ENCODE results near the gene HLA-DRB5.

HLA-DRB5 gene

GRCh38 chr6:32565511-32565910 is 35.4 kb upstream of the HLA-DRB5 start:
- Histone ChIP-seq H3K27me3 (ENCODE audit: insufficient read depth, poor library complexity, severe bottlenecking) (no peaks in the 10 kb centered on the region), H3K27ac (replicated peaks) (no peak overlapping the region), H3K4me3 (replicated peaks; ENCODE audit: insufficient read depth, low read length) (no peak overlapping the region)
- TF ChIP-seq SPI1 (IDR thresholded peaks at IDR 0.05; ENCODE audit: borderline replicate concordance, low read depth) (no peak), POLR2AphosphoS5 (IDR thresholded peaks at IDR 0.05; ENCODE audit: low read depth) (no peak)
- TF ChIP-seq, protein P1, sequence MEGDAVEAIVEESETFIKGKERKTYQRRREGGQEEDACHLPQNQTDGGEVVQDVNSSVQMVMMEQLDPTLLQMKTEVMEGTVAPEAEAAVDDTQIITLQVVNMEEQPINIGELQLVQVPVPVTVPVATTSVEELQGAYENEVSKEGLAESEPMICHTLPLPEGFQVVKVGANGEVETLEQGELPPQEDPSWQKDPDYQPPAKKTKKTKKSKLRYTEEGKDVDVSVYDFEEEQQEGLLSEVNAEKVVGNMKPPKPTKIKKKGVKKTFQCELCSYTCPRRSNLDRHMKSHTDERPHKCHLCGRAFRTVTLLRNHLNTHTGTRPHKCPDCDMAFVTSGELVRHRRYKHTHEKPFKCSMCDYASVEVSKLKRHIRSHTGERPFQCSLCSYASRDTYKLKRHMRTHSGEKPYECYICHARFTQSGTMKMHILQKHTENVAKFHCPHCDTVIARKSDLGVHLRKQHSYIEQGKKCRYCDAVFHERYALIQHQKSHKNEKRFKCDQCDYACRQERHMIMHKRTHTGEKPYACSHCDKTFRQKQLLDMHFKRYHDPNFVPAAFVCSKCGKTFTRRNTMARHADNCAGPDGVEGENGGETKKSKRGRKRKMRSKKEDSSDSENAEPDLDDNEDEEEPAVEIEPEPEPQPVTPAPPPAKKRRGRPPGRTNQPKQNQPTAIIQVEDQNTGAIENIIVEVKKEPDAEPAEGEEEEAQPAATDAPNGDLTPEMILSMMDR (IDR thresholded peaks at IDR 0.05; ENCODE audit: insufficient read depth, low read length), result no peak
- no peak for DNase-seq (ENCODE audit: low read depth in 1 of 2, low spot score in 1 of 2)

DNA sequence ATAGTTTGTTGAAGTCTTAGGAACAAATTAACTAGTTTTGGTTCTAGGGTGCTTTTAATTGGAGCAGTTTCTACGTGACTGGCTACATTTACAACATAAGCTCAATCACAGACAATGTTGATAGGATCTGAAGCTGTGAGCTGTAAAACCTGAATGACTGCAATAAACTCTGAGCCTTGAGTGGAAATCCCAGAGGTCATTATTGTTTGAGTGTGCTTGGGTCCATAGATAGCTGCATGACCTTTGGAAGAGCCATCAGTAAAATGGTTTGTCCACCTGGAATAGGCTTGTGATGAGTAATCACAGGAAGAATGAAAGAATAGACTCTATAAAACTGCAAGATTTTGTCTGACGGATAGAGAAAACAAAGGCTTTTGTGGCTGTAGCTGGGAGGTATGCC is 32.9 kb upstream of the HLA-DRB5 start:
- no peak for DNase-seq (ENCODE audit: low read depth in 1 of 2, low spot score in 1 of 2)
- no peaks in the 10 kb centered on the region for H3K27me3 ChIP-seq (ENCODE audit: insufficient read depth, poor library complexity, severe bottlenecking)
- H3K4me3 ChIP-seq (replicated peaks; ENCODE audit: insufficient read depth, low read length), result no peak overlapping the region
- H3K27ac ChIP-seq (replicated peaks), result no peak overlapping the region
- no peak for TF ChIP-seq SPI1 (IDR thresholded peaks at IDR 0.05; ENCODE audit: borderline replicate concordance, low read depth)

DNA sequence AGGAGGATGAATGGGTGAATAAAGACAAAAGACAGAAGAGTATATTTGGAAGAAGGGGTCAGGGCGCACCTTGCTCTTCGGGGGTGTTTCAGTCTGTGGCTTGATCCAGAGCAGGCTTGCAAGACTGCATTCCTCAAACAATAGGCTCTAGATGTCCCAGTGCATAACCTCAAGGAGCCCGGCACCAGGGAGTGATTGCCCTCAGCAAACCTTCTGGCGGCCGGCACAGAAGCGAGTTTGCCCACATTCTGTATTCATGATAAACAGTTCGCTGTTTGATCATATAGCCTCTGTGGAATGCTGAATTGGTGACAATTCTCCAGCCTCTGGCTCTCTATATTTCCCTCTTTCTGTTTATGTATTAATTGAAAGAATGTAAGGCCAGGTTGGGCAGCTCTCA is 29.7 kb upstream of the HLA-DRB5 start:
- Histone ChIP-seq H3K4me3 (replicated peaks; ENCODE audit: insufficient read depth, low read length) (no peak overlapping the region), H3K27ac (replicated peaks) (no peak overlapping the region), H3K27me3 (ENCODE audit: insufficient read depth, poor library complexity, severe bottlenecking) (no peaks in the 10 kb centered on the region)
- no peak for DNase-seq (ENCODE audit: low read depth in 1 of 2, low spot score in 1 of 2)
- TF ChIP-seq POLR2AphosphoS5 (IDR thresholded peaks at IDR 0.05; ENCODE audit: low read depth), result no peak
- TF ChIP-seq, protein P1 (IDR thresholded peaks at IDR 0.05; ENCODE audit: insufficient read depth, low read length), result no peak
- TF ChIP-seq SPI1 (IDR thresholded peaks at IDR 0.05; ENCODE audit: borderline replicate concordance, low read depth), result no peak
- TF ChIP-seq GABPA (IDR thresholded peaks at IDR 0.05; ENCODE audit: low read depth), result no peak
- TF ChIP-seq REST (IDR thresholded peaks at IDR 0.05; ENCODE audit: insufficient replicate concordance, low read depth), result no peak

- no peak for DNase-seq (ENCODE audit: low read depth in 1 of 2, low spot score in 1 of 2)
- Histone ChIP-seq H3K4me3 (replicated peaks; ENCODE audit: insufficient read depth, low read length) (no peak overlapping the region), H3K27me3 (ENCODE audit: insufficient read depth, poor library complexity, severe bottlenecking) (no peaks in the 10 kb centered on the region), H3K27ac (replicated peaks) (no peak overlapping the region)
- TF ChIP-seq POLR2AphosphoS5 (IDR thresholded peaks at IDR 0.05; ENCODE audit: low read depth) (no peak), SPI1 (IDR thresholded peaks at IDR 0.05; ENCODE audit: borderline replicate concordance, low read depth) (no peak), GABPA (IDR thresholded peaks at IDR 0.05; ENCODE audit: low read depth) (no peak), REST (IDR thresholded peaks at IDR 0.05; ENCODE audit: insufficient replicate concordance, low read depth) (no peak)
- TF ChIP-seq, protein P1 (IDR thresholded peaks at IDR 0.05; ENCODE audit: insufficient read depth, low read length), result no peak
These were observed 28.5 kb upstream of the HLA-DRB5 start for GRCh38 chr6:32558426-32559057.
